ENCODE measurements around the gene ZCWPW1.

DNA sequence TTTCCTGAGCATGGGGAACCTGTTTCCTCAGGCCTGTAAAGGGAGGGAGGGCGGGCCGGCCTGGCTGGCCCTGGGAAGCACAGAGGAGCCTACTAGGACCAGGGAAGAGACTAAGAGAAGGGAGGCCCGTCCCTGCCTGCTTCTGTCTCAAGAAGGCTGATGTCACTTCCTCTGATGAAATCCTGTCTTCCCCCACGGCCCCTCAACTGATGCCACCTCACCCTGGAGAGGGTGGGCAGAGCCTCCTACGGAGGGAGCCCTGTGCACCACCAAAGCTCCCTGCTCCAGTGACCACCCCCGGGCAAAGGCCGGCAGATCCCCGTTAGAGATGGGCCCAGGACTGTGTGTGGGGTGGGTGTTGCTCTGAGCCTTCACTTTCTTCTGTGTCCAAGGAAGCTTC is 56.2 kb downstream of the ZCWPW1 start:
- TF ChIP-seq CTCF (IDR thresholded peaks at IDR 0.05) (no peak), POLR2A (IDR thresholded peaks at IDR 0.05) (no peak)
